Loucy (cell line): ENCODE measurements around the gene DNAH11.
A peak's percentile ranks its signal among the peaks of the same experiment; 100 is the strongest.

Source experiments
- EZH2phosphoT487 ChIP-seq: fragments of 200-600 bp; IDR thresholded peaks from 2 replicates; pipeline ENCODE4 v1.6.1; 2018; ENCODE audit warnings: antibody characterized with exemption, mild to moderate bottlenecking, moderate library complexity, borderline replicate concordance
- TF ChIP-seq, protein P1 (sequence below): fragments of 200-600 bp; sonication (generic); conservative IDR thresholded peaks from 2 replicates; pipeline ENCODE4 v1.5.1; 2014; ENCODE audit warnings: mild to moderate bottlenecking, antibody characterized with exemption, low read length

DNA sequence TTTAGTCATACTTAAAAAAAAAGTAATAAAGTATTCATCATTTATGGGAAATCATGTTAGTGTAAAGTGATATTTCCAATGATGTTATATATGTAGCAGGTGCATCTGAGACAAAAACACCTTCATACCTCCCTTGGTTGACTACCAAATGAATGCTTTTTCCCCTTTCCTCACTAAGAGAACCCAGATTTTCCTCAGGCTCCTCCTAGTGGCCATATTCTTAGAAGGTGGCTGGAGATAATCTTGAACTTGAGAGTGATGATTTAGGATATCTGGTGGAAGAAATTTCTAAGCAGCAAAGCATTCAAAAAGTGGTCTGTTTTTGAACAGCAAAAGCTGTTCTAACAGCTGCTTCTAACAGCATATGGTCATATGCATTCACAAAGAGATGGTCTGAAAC, 16.8 kb upstream of the DNAH11 start:
- TF ChIP-seq, protein P1, sequence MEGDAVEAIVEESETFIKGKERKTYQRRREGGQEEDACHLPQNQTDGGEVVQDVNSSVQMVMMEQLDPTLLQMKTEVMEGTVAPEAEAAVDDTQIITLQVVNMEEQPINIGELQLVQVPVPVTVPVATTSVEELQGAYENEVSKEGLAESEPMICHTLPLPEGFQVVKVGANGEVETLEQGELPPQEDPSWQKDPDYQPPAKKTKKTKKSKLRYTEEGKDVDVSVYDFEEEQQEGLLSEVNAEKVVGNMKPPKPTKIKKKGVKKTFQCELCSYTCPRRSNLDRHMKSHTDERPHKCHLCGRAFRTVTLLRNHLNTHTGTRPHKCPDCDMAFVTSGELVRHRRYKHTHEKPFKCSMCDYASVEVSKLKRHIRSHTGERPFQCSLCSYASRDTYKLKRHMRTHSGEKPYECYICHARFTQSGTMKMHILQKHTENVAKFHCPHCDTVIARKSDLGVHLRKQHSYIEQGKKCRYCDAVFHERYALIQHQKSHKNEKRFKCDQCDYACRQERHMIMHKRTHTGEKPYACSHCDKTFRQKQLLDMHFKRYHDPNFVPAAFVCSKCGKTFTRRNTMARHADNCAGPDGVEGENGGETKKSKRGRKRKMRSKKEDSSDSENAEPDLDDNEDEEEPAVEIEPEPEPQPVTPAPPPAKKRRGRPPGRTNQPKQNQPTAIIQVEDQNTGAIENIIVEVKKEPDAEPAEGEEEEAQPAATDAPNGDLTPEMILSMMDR = peak; percentile 61
- no peak for TF ChIP-seq EZH2phosphoT487
